GM18861 (cell line): ENCODE measurements around the gene ZNF484.
"Not testable (repeated sequence)": the region's sequence is repeated elsewhere in the genome, so short reads cannot be mapped to it uniquely, and the experiment has no call there.

ENCODE experiments used
- ATAC-seq: cut with Tn5 transposase; IDR thresholded peaks from one replicate; pipeline ENCODE4 v1.9.1; 2021; ENCODE audit not compliant: unreplicated experiment

The ZNF484 gene

DNA sequence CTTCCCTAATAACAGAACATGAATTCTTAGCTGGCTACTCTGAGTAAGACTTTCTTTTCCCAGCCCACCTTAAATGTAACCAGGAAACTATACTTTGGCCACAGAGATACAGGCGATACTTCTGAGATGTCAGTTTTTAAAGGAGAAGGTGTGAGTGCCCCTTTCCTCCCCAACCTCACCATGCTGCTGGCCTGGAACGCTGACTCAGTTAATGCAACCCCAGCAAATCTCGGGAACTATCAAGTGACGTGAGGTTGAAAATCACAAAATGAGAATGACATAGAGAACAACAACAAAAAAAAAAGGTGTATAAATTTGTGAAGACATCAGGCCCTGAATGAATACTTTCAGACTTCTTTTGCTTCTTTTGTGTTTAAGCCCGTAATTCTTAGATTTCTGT, 13.7 kb downstream of the ZNF484 start:
- no peak for ATAC-seq

GRCh38 chr9:92860867-92861266, 17.0 kb downstream of the ZNF484 start:
- ATAC-seq = no peak

- no peak for ATAC-seq
Measured at GRCh38 chr9:92857236-92857635, 20.6 kb downstream of the ZNF484 start.

GRCh38 chr9:92853716-92854115, 24.1 kb downstream of the ZNF484 start:
- no peak for ATAC-seq

DNA sequence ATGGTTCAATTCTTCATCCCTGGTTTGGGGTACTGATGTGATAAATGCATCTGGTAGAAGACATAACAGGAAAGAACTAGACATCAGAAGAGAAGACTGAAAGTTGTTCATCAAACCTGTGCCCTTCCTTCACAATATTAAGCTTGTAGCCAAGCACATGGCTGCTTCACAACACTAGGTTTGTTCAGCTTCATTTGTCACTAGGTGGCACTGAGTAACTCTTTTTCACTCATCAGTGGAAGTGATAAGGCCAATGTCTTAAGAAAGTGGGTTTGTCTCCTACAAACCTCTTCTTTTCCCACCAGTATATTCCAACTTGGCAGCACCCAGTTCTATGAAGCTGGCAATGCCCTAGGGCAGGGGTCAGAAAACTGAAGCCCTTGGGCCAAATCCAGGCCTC, 26.9 kb downstream of the ZNF484 start:
- ATAC-seq = no peak

GRCh38 chr9:92848740-92849139, 29.1 kb downstream of the ZNF484 start:
- ATAC-seq = not testable (repeated sequence)

- ATAC-seq = no peak
Measured at GRCh38 chr9:92846662-92847145, 31.1 kb downstream of the ZNF484 start.

DNA sequence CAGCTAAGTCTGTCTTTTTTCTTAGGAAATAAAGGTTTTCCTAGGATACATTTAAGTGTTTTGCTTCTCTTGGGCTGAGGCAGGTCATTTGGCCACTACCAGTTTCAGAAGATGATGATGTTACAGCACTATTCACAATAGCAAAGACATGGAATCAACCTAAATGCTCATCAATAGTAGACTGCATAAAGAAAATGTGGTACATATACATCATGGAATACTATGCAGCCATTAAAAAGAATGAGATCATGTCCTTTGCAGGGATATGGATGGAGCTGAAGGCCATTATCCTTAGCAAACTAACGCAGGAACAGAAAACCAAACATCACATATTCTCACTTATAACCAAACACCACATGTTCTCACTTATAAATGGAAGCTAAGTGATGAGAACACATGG, 39.4 kb downstream of the ZNF484 start:
- ATAC-seq = not testable (repeated sequence)

GRCh38 chr9:92837191-92837590, 40.6 kb downstream of the ZNF484 start:
- ATAC-seq = no peak

- no peak for ATAC-seq
Measured at GRCh38 chr9:92829420-92829819, 48.4 kb downstream of the ZNF484 start.

DNA sequence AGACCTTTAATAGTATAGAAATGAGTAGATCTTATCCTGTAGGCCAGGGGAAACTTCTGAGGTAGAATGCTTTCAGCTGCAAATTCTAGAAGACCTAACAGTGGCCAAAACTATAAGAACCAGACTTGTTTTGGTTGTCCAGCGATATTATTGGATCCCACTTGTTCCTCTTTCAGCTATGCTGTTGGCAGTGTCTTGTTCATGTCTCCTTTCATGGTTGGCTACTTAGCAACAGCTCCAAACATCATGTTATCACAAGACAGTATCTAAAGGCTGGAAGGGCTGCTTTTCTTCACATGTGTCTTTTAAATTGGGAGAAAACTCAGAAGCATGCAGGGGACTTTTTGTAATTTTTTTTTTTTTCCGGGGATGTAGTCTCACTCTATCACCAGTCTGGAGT, 52.8 kb downstream of the ZNF484 start:
- not testable (repeated sequence) for ATAC-seq

GRCh38 chr9:92820964-92821363, 56.9 kb downstream of the ZNF484 start:
- ATAC-seq = no peak

DNA sequence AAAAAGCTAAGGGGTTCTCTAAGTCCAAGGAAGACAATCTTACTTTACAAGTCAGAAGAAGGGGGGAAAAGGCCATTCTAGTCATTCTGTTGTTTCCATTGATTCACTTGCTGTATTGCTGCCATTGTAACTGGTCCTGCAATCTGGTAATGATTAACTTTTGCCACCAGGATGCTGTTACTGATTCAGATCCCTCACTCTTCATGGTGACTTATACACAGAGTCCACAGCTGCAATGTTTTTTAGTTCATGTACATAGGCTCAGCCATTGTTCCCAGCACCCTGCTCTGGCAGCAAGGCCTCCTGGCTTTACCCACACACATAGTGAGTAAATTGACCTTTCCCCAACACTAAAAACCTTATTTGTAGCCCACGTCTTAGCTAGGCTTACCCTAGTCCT, 57.9 kb downstream of the ZNF484 start:
- ATAC-seq = not testable (repeated sequence)

GRCh38 chr9:92809629-92810326, 68.1 kb downstream of the ZNF484 start:
- not testable (repeated sequence) for ATAC-seq

DNA sequence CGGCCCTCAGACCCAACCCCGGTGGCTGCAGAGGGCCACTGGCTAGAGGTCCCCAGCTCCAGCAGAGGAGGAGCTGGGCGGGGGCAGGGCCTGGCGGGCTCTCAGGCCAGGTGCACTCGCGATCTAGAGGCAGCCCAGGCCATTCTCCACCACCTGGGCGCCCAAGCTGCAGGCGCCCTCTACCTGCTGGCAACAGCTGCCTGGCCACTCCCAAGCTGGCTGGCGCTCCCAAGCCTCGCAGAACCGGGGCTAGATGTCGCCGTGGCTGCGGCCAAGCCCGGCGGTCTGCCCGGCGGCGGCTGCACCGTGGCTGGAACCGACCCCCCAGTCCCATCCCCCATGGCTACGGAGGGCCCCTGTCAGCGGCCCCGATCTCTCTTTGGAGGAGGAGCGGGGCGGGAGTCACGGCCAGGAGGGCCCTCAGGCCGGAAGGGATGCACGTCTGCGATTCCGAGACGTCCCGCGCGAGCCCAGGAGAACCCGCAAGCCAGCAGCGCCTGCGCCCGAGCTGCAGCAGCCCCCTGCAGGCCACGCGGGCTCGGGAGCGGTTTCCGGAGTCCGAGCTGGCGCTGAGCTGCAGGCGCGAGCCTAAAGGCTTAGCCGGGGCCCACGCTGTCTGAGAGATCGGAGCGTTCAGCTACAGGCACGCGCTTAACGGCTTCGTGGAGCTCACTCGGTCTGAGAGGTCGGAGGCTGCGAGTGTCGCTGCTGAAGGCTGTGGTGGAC, 68.9 kb downstream of the ZNF484 start:
- no peak for ATAC-seq

DNA sequence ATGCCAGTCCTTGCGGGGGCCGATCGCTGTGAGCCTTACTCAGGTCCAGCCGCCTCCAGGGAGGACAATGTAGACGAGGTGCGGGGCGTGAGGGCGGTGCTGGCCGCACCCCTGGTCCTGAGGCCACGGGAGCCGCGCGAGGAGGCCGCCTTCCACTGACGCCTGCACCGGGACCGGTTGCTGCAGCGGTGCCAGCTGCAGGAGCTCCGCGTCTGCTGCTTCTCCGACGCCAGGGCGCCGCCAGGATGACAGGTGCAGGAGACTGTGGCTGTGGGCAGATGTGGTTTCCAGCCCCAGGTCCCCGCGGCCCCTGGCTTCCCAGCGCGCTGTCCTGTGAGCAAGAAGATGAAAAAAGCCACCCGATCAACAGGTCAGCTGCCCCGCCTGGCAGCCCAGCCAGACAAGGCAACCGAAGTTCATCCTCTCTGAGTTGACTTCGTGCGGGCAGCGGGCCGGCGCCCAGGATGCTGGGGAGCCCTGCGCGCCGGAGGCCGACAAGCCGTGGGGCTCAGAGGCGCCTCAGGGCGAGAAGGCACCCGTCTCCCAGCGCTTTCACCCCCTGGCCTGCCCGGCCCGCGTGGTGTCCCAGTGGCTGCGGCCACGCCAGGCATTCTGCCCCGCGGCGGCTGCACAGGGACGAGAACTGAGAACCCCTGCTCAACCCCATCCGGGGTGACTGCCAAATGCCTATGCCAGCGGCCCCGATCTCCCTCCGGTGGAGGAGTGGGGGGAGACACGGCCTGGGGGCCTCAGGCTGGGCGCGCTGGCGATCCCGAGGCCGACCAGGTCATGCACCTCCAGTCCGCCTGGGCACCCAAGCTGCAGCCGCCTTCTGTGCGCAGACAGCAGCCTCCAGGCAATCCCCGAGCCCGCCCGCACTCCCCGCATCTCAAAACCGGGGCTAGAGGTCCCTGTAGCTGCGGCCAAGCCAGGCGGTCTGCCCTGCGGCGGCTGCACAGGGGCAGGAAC, 69.8 kb downstream of the ZNF484 start:
- no peak for ATAC-seq

DNA sequence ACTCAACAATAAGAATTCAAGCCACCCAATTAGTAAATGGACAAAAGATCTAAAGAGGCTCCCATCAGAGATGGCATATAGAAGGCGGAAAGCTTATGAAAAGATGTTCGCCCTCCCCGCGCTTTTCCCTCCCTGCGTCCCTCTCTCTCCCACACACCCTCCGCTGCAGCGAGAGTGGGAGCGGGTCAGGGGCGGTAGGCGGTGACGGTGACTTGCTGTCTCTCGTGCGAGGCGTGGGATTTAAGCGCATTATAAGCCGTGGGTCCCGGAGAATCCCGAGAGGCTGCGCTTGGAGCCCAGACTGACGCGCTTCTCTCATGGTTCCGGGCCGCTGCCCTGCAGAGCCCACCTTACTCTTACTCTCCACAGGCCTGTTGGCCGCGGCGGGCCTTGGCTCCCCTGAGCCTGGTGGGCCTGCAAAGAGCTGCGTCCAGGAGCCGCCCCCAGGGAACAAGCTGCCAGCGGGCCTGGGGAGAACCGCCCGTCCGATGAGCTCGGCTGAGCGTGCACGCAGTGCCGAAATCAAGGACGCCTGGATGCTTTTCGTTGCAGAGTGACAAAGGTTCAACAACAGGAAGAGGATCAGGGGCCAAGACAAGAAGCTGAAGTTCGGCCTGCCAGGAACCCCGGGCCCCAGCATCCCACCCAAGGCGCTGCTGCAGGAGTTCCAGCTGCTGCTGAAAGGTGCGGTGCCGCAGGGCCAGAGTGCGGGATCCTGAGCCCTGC, 70.6 kb downstream of the ZNF484 start:
- ATAC-seq = no peak

DNA sequence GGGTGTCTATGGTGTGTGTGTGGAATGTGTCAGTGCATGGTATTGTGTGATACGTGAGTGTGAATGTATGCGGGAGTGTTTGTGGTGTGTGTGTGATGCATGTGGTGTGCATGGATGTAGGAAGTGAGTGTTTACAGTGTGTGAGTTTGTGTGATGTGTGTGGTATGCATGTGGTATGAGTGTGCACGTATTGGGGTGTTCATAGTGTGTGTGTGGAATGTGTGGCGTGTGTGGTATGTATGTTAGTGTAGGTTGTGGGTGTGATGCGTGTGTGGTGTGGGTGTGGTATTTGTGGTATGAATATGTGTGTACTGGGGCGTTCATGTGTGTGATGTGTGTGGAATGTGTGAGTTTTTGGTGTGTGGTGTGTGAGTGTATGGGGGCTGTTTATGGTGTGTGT, 73.1 kb downstream of the ZNF484 start:
- no peak for ATAC-seq

DNA sequence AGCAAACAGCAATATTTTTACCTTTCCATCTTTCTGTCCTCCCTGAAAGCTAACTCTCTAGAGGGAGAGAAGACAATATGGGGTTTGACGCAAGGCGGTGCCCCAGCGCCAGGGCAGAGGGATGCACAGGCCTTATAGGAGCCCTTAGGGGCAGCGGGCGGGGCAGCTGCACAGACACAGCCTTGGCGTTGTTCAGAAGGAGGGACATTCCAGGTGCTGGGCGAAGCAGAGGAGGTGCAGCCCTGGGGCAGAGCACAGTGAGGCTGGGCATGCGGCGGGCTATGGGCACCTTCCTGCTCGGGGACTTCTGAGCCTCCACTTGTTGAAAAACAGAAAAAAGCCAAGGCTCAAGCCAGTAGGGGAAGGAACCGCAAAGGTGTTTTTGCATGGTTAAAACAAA, 79.5 kb downstream of the ZNF484 start:
- no peak for ATAC-seq

DNA sequence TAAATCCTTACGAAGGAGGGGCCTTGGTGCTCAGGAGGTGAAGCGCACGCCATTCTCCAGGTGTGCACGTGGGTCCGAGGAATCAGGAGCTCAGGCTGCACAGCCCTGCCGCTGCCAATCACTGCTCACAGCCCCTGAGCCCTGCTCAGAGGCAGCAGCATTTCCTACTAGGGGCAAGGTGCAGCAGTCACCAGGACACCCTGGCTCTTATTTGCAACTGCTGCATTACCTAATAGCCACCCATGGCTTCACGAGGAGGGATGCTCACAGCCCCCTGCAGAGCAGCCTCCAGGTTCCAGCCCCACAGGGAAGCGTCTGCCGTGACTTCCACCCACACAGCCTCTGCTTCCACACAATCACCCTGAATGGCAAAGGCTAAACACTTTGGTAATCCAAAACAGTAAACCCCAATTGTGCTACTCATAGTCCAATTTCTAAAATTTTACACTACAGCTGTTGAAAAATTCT, 81.5 kb downstream of the ZNF484 start:
- not testable (repeated sequence) for ATAC-seq
